ENCODE measurements around the gene CHGA. TPM values are rescaled to one million over a fixed set of nuclear protein-coding genes. Genes with fewer than 3 reads are reported as not detected.

CHGA gene
- total and polyA plus RNA-seq, 2 experiments from 2014 or later = 40.5 to 61.3 TPM

DNA sequence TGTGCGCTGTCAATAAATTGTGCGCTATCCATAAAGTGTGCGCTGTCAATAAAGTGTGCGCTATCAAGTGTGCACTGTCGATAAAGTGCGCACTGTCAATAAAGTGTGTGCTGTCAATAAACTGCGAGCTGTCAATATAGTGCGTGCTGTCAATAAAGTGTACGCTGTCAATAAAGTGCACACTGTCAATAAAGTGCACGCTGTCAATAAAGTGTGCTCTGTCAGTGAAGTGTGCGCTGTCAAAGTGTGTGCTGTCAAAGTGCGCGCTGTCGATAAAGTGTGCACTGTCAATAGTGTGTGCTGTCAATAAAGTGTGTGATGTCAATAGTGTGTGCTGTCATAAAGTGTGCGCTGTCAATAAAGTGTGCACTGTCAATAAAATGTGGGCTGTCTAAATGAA, 2.9 kb upstream of the CHGA start:
- no peak overlapping the region for H3K4me3 ChIP-seq
- no peaks in the 10 kb centered on the region for H3K9me2 ChIP-seq (replicated peaks; ENCODE audit: insufficient read depth)
- peaks cover 33% of the 10 kb centered on the region for H3K27me3 ChIP-seq
- TF ChIP-seq, protein P1, sequence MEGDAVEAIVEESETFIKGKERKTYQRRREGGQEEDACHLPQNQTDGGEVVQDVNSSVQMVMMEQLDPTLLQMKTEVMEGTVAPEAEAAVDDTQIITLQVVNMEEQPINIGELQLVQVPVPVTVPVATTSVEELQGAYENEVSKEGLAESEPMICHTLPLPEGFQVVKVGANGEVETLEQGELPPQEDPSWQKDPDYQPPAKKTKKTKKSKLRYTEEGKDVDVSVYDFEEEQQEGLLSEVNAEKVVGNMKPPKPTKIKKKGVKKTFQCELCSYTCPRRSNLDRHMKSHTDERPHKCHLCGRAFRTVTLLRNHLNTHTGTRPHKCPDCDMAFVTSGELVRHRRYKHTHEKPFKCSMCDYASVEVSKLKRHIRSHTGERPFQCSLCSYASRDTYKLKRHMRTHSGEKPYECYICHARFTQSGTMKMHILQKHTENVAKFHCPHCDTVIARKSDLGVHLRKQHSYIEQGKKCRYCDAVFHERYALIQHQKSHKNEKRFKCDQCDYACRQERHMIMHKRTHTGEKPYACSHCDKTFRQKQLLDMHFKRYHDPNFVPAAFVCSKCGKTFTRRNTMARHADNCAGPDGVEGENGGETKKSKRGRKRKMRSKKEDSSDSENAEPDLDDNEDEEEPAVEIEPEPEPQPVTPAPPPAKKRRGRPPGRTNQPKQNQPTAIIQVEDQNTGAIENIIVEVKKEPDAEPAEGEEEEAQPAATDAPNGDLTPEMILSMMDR (IDR thresholded peaks at IDR 0.05; ENCODE audit: poor library complexity) = no peak
- TF ChIP-seq EZH2phosphoT487 (IDR thresholded peaks at IDR 0.05; ENCODE audit: low read depth, severe bottlenecking, unreplicated experiment) (no peak), EZH2 (IDR thresholded peaks at IDR 0.05; ENCODE audit: borderline replicate concordance) (no peak)
- H4K20me1 ChIP-seq (ENCODE audit: insufficient read depth, poor library complexity, severe bottlenecking) = no peaks in the 10 kb centered on the region
- no peak overlapping the region for H2AFZ ChIP-seq
- H3K79me2 ChIP-seq = no peaks in the 10 kb centered on the region
- DNase-seq (ENCODE audit: low spot score) = no peak
- H3K9me3 ChIP-seq (ENCODE audit: low read depth) = no peaks in the 10 kb centered on the region
- WGBS (ENCODE audit: low lambda C conversion rate, missing lambda C conversion rate) = 97% methylated on average over 15 of the region's 15 CpGs
- no peaks in the 10 kb centered on the region for H3K36me3 ChIP-seq (replicated peaks; ENCODE audit: insufficient read depth, low read depth)
- no peak overlapping the region for H3K27ac ChIP-seq
- no peak overlapping the region for H3K4me2 ChIP-seq
- no peaks in the 10 kb centered on the region for H3K4me1 ChIP-seq (ENCODE audit: insufficient read depth)

DNA sequence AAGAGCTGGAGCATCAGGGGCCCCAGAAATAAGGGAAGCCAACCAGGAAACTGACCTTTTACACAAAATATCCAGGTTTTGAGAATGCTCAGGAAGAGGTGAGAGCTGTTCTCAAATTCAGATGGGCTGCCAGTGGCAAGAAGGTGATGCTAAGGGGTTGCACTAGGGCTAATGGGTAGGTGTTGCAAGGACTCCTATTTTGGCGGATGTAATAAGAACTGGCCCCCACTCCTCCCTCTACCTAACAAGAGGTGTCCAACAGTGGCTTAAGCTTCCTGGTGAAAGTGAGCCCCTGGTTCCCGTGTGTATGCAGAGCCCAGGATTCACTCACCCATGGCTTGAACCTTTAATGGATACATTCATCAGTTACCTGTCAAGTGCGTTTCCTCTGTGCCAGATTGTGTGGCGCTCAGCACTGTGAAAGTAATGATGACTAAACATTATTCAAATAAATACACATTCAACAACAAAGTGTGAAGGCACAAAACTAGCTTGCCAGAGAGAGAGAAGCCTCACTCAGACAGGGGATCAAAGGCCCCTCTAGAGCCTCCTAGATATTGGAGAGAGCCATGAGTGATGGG, 705 bp upstream of the CHGA start:
- H3K9me3 ChIP-seq (ENCODE audit: low read depth) = no peaks in the 10 kb centered on the region
- DNase-seq (ENCODE audit: low spot score) = no peak
- no peaks in the 10 kb centered on the region for H3K36me3 ChIP-seq (replicated peaks; ENCODE audit: insufficient read depth, low read depth)
- H3K79me2 ChIP-seq = no peaks in the 10 kb centered on the region
- no peak overlapping the region for H3K4me3 ChIP-seq
- H4K20me1 ChIP-seq (ENCODE audit: insufficient read depth, poor library complexity, severe bottlenecking) = no peaks in the 10 kb centered on the region
- WGBS (ENCODE audit: low lambda C conversion rate, missing lambda C conversion rate) = 70% methylated on average over 4 of the region's 4 CpGs
- H3K4me1 ChIP-seq (ENCODE audit: insufficient read depth) = no peaks in the 10 kb centered on the region
- H3K27ac ChIP-seq = no peak overlapping the region
- no peak for TF ChIP-seq EZH2phosphoT487 (IDR thresholded peaks at IDR 0.05; ENCODE audit: low read depth, severe bottlenecking, unreplicated experiment)
- TF ChIP-seq EZH2 (IDR thresholded peaks at IDR 0.05; ENCODE audit: borderline replicate concordance) = no peak
- TF ChIP-seq, protein P1 (IDR thresholded peaks at IDR 0.05; ENCODE audit: poor library complexity) = no peak
- H2AFZ ChIP-seq = no peak overlapping the region
- no peak overlapping the region for H3K4me2 ChIP-seq
- peaks cover 36% of the 10 kb centered on the region for H3K27me3 ChIP-seq
- H3K9me2 ChIP-seq (replicated peaks; ENCODE audit: insufficient read depth) = no peaks in the 10 kb centered on the region

DNA sequence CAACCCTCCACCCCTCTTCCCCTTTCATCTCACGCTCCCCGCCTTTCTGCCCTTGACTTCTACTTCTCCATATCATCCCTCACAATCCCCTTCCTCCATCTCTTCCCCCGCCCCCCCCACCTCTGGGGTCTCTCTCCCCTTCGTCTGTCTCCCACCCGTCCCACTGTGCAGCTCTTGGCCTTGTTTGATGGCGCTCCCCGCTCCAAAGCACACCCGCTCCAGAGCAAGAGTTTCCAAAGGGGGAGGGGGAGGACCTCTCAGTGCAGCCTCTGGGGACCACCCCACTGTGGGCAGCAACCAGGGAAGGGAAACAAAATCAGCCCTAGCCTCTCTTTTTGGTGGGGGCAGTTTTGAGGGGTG, 774 bp downstream of the CHGA start:
- Histone ChIP-seq H3K9me3 (ENCODE audit: low read depth) (no peaks in the 10 kb centered on the region), H3K9me2 (replicated peaks; ENCODE audit: insufficient read depth) (no peaks in the 10 kb centered on the region), H2AFZ (no peak overlapping the region), H3K79me2 (no peaks in the 10 kb centered on the region), H3K36me3 (replicated peaks; ENCODE audit: insufficient read depth, low read depth) (no peaks in the 10 kb centered on the region), H3K27ac (no peak overlapping the region), H3K4me3 (no peak overlapping the region), H4K20me1 (ENCODE audit: insufficient read depth, poor library complexity, severe bottlenecking) (no peaks in the 10 kb centered on the region), H3K4me1 (ENCODE audit: insufficient read depth) (no peaks in the 10 kb centered on the region), H3K4me2 (peak overlapping the region; percentile 76), H3K27me3 (peaks cover 36% of the 10 kb centered on the region)
- no peak for TF ChIP-seq EZH2 (IDR thresholded peaks at IDR 0.05; ENCODE audit: borderline replicate concordance)
- TF ChIP-seq, protein P1 (IDR thresholded peaks at IDR 0.05; ENCODE audit: poor library complexity) = no peak
- no peak for TF ChIP-seq EZH2phosphoT487 (IDR thresholded peaks at IDR 0.05; ENCODE audit: low read depth, severe bottlenecking, unreplicated experiment)
- DNase-seq (ENCODE audit: low spot score) = no peak
- 54% methylated on average over 7 of the region's 8 CpGs for WGBS (ENCODE audit: low lambda C conversion rate, missing lambda C conversion rate)

Measured in hepatocyte (in vitro differentiated cells).